Measurements from ENCODE around the gene SHROOM3.

DNA sequence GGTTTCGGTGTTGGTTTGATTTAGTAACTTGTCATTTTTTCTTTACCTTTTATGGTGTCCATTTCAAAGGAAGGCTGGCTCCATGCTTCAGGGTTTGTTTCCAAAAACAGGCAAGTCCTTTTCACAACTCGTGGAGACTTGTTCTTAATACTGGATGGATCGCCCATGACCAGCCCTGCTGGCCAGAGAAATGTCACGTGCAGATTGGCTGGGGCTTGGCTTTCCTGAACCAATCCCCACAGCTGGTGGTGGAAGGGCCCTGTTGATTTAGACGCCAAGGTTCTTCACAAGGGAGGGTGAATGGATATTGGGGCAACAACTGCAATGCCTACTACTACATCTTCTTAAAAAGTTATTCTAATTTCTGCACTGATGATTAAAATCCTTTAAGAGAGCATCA, 92.6 kb downstream of the SHROOM3 start:
- TF ChIP-seq, protein P1, sequence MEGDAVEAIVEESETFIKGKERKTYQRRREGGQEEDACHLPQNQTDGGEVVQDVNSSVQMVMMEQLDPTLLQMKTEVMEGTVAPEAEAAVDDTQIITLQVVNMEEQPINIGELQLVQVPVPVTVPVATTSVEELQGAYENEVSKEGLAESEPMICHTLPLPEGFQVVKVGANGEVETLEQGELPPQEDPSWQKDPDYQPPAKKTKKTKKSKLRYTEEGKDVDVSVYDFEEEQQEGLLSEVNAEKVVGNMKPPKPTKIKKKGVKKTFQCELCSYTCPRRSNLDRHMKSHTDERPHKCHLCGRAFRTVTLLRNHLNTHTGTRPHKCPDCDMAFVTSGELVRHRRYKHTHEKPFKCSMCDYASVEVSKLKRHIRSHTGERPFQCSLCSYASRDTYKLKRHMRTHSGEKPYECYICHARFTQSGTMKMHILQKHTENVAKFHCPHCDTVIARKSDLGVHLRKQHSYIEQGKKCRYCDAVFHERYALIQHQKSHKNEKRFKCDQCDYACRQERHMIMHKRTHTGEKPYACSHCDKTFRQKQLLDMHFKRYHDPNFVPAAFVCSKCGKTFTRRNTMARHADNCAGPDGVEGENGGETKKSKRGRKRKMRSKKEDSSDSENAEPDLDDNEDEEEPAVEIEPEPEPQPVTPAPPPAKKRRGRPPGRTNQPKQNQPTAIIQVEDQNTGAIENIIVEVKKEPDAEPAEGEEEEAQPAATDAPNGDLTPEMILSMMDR (IDR thresholded peaks at IDR 0.05) = no peak
- no peak for TF ChIP-seq POLR2A (IDR thresholded peaks at IDR 0.05)
